Lung (tissue), 12 donors: ENCODE data around the gene JADE3. TPM values are rescaled to one million over a fixed set of nuclear protein-coding genes. Genes with fewer than 3 reads are reported as not detected.

Experiments used
- ATAC-seq: fragments of 200-7000 bp; cut with Tn5 transposase; one replicate; pipeline ENCODE4 v1.9.1; 2020; ENCODE audit warnings: moderate number of reproducible peaks; ENCODE audit not compliant: insufficient read depth, low FRiP score
- DNase-seq, 3 donors: peaks; one replicate each; pipeline ENCODE4 v3.0.0-alpha.2; 2013 to 2017
- H3K27ac ChIP-seq, 2 donors: one replicate each; pipeline ENCODE4 v1.5.1; 2013; ENCODE audit warnings: mild to moderate bottlenecking in 2 of 2, moderate library complexity in 2 of 2, control low read depth in 1 of 2, inconsistent platforms in 1 of 2, low read depth in 1 of 2, low read length in 1 of 2
- H3K27me3 ChIP-seq, 3 donors: one replicate each; pipeline ENCODE4 v1.5.1; 2013; ENCODE audit warnings: low read length in 2 of 3; ENCODE audit not compliant: control insufficient read depth in 3 of 3, insufficient read depth in 3 of 3
- H3K36me3 ChIP-seq, 4 donors: one replicate each; pipeline ENCODE4 v1.5.1; 2013; ENCODE audit warnings: low read length in 4 of 4, mild to moderate bottlenecking in 1 of 4, moderate library complexity in 1 of 4; ENCODE audit not compliant: control insufficient read depth in 4 of 4, insufficient read depth in 4 of 4
- H3K4me1 ChIP-seq, 5 donors: one replicate each; pipeline ENCODE4 v1.5.1; 2013; ENCODE audit warnings: low read length in 5 of 5, mild to moderate bottlenecking in 2 of 5, moderate library complexity in 1 of 5; ENCODE audit not compliant: control insufficient read depth in 5 of 5, insufficient read depth in 5 of 5
- H3K4me3 ChIP-seq: one replicate; pipeline ENCODE4 v1.5.1; 2013; ENCODE audit warnings: mild to moderate bottlenecking, control low read depth, moderate library complexity
- H3K9ac ChIP-seq, 2 donors: one replicate each; pipeline ENCODE4 v1.5.1; 2013; ENCODE audit warnings: low read length in 2 of 2, control low read depth in 1 of 2; ENCODE audit not compliant: insufficient read depth in 1 of 2
- H3K9me3 ChIP-seq, 4 donors: one replicate each; pipeline ENCODE4 v1.5.1; 2013; ENCODE audit warnings: low read length in 3 of 4, mild to moderate bottlenecking in 1 of 4, moderate library complexity in 1 of 4; ENCODE audit not compliant: control insufficient read depth in 4 of 4, insufficient read depth in 3 of 4
- CTCF ChIP-seq: IDR thresholded peaks from 2 replicates; pipeline ENCODE4 v1.5.1; 2012; ENCODE audit warnings: mild to moderate bottlenecking; ENCODE audit errors: control extremely low read depth, extremely low read depth
- WGBS, 2 donors: extraction: QIAGEN DNeasy Blood & Tissue Kit; methylation state at CpG; one replicate each; pipeline ENCODE4 v1.1.7; 2013; 5-methylcytosine and 5-hydroxymethylcytosine counted together
- polyA plus RNA-seq, 2 donors: library from polyadenylated mRNA; stranded (reverse); fragments of 200-250 nt; gene quantifications; one replicate each; pipeline ENCODE4 v1.2.1, GENCODE V29; 2013
- total RNA-seq, 2 donors: library from RNA; depleted of rRNA in 1 of 2; stranded (reverse); fragments of >200 nt in 1 of 2; gene quantifications; one replicate each; pipeline ENCODE4 v1.2.1, GENCODE V29; 2014 to 2021
- donor health status: control.
- donor health status: control.
- donor health status: Bipolar disorder and iron deficiency.
- donor health status: healthy.
- donor health status: DM: yes; HTN: yes; CAD: no.

Gene JADE3
- total and polyA plus RNA-seq, 4 donors: 2.9 to 13.9 (median 5.8) TPM

- DNase-seq: no peak
- WGBS, 2 donors: 77 to 93% methylated on average over 6 to 7 of the region's 7 CpGs
- no peak for TF ChIP-seq CTCF
Observed at GRCh38 chrX:46938589-46938988, 26.4 kb downstream of the JADE3 start.

GRCh38 chrX:46941341-46941740 is 29.1 kb downstream of the JADE3 start:
- no peak overlapping the region for H3K27ac ChIP-seq
- DNase-seq: no peak
- no peak for TF ChIP-seq CTCF

More at GRCh38 chrX:46938589-46938988, 26.4 kb downstream of the JADE3 start:
- Histone ChIP-seq H3K36me3 (no peaks in the 10 kb centered on the region), H3K4me1 (no peaks in the 10 kb centered on the region), H3K4me3 (no peak overlapping the region), H3K27me3 (no peaks in the 10 kb centered on the region), H3K9ac (no peak overlapping the region), H3K27ac (no peak overlapping the region), H3K9me3 (peaks cover 0 to 3% (median 0%) of the 10 kb centered on the region in 4 donors)
- no peak for ATAC-seq

GRCh38 chrX:46953137-46953527 is 40.9 kb downstream of the JADE3 start:
- TF ChIP-seq CTCF: no peak
- Histone ChIP-seq H3K9me3 (no peaks in the 10 kb centered on the region), H3K27ac (no peak overlapping the region), H3K36me3 (no peaks in the 10 kb centered on the region), H3K4me1 (peaks cover 0 to 2% (median 0%) of the 10 kb centered on the region in 5 donors), H3K27me3 (peaks cover 0 to 16% (median 10%) of the 10 kb centered on the region in 3 donors), H3K4me3 (no peak overlapping the region), H3K9ac (no peak overlapping the region)
- no peak for ATAC-seq
- 50 to 56% methylated on average over 5 of the region's 5 CpGs for WGBS, 2 donors
- DNase-seq: no peak

More at GRCh38 chrX:46941341-46941740, 29.1 kb downstream of the JADE3 start:
- no peaks in the 10 kb centered on the region for H3K36me3 ChIP-seq
- no peak overlapping the region for H3K9ac ChIP-seq
- no peaks in the 10 kb centered on the region for H3K4me1 ChIP-seq
- ATAC-seq: no peak
- no peak overlapping the region for H3K4me3 ChIP-seq
- H3K27me3 ChIP-seq: peaks cover 0 to 2% (median 0%) of the 10 kb centered on the region in 3 donors
- peaks cover 0 to 6% (median 0%) of the 10 kb centered on the region in 4 donors for H3K9me3 ChIP-seq

GRCh38 chrX:46953597-46953996 is 41.4 kb downstream of the JADE3 start:
- ATAC-seq (no peak), DNase-seq (peak in 2 of 3 donors; percentile 31 to 38)
- WGBS, 2 donors: 0 to 25% methylated on average over 2 of the region's 2 CpGs
- Histone ChIP-seq H3K4me3 (no peak overlapping the region), H3K9me3 (no peaks in the 10 kb centered on the region), H3K9ac (no peak overlapping the region), H3K36me3 (no peaks in the 10 kb centered on the region), H3K4me1 (peaks cover 0 to 2% (median 0%) of the 10 kb centered on the region in 5 donors), H3K27me3 (peaks cover 0 to 16% (median 10%) of the 10 kb centered on the region in 3 donors), H3K27ac (no peak overlapping the region)
- no peak for TF ChIP-seq CTCF
